NCI-H1436 (cell line): ENCODE measurements around the gene FBXL4.
A peak's percentile ranks its signal among the peaks of the same experiment; 100 is the strongest.

Experiments
- DNase-seq: peaks from one replicate; lab custom pipeline; 2025; lab: John Stamatoyannopoulos, UW

The FBXL4 gene

GRCh38 chr6:98838975-98839374, 108.8 kb downstream of the FBXL4 start:
- no peak for DNase-seq

DNA sequence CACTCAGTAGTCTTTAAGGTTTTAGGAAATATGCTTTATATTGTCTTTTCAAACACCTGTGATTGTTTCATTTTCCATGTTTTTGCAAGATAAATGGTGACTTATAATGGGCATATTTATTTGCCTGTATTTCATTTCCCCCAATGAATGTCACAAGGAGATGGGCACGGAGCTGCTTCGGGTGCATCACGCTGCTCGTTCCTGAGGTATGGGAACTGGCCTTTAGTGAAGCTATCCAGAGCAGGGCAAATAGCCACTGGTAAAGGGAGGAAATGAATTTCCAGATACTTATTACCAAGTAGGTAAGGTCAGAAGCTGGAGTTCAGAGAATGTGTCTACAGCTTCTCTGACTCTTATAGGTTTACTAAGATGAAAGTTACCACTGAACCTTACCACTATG, 109.7 kb downstream of the FBXL4 start:
- DNase-seq = no peak

DNA sequence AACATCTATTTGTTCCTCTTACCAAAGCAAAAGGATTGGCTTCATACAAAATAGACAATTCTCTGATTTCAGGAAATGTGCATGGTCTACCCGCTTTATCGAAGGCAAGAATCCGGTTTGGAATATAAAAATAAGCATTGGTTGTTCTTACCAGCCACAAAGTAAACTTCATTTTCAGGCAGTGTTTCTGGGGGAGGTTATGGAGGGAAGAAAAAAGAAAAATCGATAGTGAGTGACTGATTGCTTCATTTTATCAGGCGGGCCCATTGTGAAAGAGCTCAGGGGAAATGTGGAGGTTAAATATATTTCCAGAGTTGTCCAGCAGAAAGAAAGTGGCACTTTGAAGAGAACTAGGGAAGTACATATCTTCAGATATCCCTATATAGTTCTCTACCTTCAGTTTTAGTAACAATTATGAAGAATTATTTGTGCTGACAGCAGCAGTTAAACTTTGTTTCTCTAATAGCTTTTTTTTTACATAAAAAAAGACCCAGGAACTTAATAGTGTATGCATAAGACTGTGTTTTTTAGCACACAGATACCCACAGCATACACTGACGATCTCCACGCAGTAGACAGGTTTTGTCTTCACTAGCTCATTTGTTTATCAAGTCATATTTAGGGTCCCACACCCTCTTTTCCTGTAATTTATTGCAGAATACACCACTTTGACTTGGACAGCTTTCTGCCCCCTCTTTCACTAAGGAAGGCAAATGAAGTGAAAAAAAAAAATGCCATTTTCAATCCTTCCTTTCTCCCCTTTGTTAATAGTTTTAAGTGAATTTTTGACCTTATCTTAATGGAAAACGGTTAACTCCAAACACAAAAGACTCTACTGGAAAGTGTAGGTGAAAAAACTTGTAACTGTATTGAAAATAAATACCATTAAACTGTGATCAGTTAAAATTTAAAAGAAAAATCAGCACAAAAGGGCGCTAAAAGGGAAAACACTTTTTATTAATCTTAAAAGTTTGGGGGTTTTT, 110.5 kb downstream of the FBXL4 start:
- DNase-seq = no peak

- DNase-seq = no peak
Observed at GRCh38 chr6:98836025-98836961, 111.5 kb downstream of the FBXL4 start.

DNA sequence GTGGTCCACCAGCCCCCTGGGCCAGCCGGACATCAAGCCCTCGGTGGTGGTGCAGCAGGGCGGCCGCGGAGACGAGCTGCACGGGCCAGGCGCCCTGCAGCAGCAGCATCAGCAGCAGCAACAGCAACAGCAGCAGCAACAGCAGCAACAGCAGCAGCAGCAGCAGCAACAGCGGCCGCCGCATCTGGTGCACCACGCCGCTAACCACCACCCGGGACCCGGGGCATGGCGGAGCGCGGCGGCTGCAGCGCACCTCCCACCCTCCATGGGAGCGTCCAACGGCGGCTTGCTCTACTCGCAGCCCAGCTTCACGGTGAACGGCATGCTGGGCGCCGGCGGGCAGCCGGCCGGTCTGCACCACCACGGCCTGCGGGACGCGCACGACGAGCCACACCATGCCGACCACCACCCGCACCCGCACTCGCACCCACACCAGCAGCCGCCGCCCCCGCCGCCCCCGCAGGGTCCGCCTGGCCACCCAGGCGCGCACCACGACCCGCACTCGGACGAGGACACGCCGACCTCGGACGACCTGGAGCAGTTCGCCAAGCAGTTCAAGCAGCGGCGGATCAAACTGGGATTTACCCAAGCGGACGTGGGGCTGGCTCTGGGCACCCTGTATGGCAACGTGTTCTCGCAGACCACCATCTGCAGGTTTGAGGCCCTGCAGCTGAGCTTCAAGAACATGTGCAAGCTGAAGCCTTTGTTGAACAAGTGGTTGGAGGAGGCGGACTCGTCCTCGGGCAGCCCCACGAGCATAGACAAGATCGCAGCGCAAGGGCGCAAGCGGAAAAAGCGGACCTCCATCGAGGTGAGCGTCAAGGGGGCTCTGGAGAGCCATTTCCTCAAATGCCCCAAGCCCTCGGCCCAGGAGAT, 112.4 kb downstream of the FBXL4 start:
- no peak for DNase-seq

DNA sequence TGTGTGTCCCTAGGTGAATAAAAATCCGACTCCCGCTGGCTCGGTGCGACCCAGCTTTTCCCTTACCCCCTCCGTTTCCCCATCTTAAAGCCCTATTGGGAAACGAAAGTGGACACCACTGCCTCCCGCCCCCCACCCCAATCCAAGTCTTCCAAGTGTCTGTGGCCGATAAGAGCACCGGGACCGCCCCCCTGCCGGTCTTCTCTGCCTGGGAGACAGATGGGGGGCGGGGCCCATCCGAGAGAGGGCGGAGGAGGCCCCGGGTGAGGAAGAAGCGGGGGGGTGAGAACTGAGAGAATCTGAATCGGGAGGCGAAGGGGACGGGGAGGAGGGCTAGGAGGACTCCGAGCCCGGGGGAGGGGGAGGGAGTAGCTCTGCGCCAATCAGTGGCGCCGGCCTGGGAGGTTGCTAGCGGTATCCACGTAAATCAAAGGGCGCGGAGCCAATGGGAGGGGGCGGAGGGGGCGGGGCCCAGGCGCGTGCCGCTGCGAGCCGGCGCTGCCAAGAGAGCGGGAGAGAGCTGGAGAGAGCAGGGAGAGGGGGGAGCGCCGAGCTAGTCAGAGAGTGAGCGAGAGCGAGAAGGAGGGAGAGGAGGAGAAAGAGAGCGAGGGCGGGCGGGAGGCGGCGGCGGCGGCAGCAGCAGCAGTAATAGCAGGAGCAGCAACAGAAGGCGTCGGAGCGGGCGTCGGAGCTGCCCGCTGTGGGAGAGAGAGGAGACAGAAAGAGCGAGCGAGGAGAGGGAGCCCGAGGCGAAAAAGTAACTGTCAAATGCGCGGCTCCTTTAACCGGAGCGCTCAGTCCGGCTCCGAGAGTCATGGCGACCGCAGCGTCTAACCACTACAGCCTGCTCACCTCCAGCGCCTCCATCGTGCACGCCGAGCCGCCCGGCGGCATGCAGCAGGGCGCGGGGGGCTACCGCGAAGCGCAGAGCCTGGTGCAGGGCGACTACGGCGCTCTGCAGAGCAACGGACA, 113.4 kb downstream of the FBXL4 start, which contains the start of gene POU3F2:
TSS of gene POU3F2 (plus strand) at position 515 of the 972 bp plus-strand sequence. CDS start at position 815, 300 bp downstream.
- DNase-seq = peak; percentile 99

- DNase-seq = peak; percentile 35
Observed at GRCh38 chr6:98833307-98834059, 114.3 kb downstream of the FBXL4 start.

- DNase-seq = peak; percentile 51
Observed at GRCh38 chr6:98833057-98833306, 114.8 kb downstream of the FBXL4 start.

- peak; percentile 24 for DNase-seq
Observed at GRCh38 chr6:98832284-98833056, 115.3 kb downstream of the FBXL4 start.

DNA sequence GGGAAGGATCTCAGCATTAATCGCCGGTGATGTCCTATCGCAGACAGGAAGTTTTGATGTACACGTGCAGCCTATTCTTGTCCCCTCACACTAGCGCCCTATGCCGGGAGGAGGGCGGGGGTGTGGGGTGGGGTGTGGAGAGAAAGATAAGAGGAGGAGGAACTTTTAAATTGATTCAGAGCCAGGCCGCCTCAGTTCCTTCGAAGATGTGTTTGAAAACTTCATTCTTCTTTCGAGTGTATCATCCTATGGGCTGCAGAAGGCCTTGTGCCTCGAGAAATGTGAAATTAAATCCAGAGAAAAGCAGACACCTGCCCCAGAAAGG, 115.8 kb downstream of the FBXL4 start:
- DNase-seq = peak; percentile 63

- peak; percentile 63 for DNase-seq
Observed at GRCh38 chr6:98831057-98831958, 116.4 kb downstream of the FBXL4 start.

DNA sequence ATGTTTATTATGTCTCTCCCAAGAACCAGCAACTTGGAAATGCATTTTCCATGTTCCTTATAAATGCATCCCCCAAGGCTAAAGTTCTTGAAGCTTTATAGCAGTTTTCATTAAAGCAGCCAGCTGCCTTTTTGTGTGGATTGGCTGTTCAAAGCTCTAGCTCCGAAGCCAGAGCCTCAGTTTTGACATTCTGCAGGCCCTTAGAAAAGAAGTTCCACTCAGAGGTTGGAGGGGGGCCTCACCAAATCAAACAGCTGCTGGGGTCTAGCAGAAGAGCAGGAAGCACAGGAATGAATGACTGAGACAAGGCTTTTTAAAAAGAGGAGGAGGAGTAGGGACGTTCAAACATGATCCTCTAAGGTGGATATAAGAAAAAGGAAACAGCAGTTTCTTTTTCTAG, 117.6 kb downstream of the FBXL4 start:
- no peak for DNase-seq

GRCh38 chr6:98828941-98829411, 118.8 kb downstream of the FBXL4 start:
- DNase-seq = peak; percentile 69

DNA sequence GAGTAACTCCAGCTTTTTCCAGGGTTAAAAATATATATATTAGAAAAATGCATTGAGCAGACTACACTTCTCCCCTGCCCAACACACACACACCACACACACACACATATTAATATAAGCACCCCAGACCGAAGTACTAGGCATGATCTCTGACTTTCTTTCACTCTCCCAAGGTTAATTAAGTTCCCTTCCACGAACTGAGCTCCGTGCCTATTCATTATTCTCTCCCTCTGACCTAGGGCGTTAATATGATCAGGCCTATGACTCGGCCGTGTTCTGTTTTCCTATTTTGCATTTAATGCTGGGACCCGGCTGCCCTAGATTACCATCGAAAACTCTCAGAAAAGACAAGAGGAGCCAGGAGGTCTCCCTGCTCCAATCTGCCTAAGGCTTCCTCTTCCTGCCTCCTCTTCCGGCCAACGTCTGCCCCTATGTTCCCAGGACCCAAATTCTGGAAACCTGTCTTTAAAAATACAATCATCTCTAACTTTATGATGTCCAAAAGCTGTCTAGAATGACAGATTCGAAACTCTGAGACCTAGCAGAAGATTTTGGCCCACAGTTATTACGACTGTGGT, 119.4 kb downstream of the FBXL4 start:
- no peak for DNase-seq

- peak; percentile 34 for DNase-seq
Observed at GRCh38 chr6:98827295-98828159, 120.2 kb downstream of the FBXL4 start.

GRCh38 chr6:98825600-98826230, 122.0 kb downstream of the FBXL4 start:
- DNase-seq = no peak
